HS-27A (cell line): ENCODE measurements around the gene EFHD2.
"Not testable (repeated sequence)": the region's sequence is repeated elsewhere in the genome, so short reads cannot be mapped to it uniquely, and the experiment has no call there.

Source experiments
- DNase-seq: peaks from one replicate; pipeline ENCODE4 v3.0.0-alpha.2; 2012; ENCODE audit warnings: low read depth, missing footprints

The EFHD2 gene

DNA sequence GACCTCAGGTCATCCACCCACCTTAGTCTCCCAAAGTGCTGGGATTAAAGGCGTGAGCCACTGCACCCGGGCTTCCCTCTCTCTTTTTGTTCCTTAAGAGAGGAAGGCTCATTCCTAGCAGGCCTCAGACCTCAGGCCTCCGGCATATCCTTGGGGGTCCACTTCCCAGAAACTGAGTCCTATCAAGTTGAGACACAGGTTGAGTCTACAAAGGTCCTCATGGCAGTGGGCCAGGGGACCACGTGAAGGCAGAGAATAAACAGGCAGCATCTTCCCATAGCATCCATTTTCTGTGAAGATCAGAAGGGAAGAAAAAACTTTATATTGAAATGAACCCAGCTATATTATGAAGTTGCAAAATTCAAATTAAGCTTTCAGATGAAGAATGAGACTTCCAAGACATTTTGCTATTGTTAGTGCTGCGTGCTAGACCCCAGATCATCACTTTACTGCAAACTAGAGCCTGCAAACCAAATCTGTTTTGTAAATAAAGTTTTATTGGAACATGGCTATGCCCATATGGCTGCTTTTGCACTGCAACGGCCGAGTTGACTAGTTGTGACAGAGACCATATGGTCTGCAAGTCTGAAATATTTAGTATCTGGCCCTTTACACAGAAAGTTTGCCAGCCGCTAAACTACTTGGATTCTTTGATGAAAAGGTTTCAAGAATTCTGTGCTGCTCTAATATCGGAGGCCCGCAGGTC lies 43.3 kb downstream of the EFHD2 start:
- DNase-seq, result no peak

DNA sequence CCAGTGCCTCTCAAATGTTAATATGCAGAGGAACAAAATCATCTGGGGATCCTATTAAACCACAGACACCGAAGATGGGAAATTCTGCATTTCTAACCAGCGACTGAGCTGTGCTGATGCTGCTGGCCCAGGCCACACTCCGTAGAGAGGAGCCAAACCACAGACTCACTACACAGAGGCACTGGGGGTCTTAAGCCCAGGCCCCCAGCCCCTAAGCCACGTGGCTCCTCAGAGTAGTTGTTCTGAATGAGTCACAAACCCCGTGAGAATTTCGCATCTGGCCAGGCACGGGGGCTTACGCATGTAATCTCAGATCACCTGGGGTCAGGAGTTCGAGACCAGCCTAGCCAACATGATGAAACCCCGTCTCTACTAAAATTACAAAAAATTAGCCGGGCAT lies 44.0 kb downstream of the EFHD2 start:
- no peak for DNase-seq

DNA sequence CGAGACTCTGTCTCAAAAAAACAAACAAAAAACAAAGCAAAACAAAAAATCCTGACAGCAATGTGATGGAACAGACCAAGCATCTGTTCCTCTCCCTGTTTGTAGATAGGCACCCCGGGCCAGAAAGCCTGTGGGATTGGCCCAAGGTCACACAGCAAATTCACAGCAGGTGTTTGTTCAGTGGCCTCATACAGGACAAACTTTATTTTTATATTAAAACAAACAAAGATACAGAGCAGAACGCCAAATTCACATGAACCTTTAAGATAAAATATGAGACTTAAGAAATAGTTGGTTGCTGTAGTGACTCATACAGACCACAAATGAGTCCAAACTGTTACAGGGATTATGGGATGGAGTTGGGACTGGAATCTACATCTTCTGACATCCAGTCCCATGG lies 44.6 kb downstream of the EFHD2 start:
- DNase-seq, result peak; percentile 23

DNA sequence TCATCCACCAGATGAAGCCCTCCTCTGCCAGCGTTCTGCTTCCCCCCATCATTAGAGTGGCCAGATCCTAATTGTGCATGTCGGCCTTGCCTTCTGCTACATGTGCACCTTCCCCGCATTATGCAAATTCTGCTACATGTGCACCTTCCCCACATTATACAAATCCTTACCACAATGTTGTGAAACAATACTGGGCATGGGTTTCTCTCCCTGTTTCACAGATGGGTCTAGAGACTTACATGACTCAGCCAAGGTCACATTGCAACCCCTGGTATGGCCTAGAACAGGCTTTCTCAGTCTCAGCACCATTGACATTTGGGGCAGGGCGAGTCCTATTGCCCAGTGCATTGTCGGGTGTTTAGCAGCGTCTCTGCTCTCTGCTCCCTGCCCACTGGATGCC lies 45.8 kb downstream of the EFHD2 start:
- no peak for DNase-seq

DNA sequence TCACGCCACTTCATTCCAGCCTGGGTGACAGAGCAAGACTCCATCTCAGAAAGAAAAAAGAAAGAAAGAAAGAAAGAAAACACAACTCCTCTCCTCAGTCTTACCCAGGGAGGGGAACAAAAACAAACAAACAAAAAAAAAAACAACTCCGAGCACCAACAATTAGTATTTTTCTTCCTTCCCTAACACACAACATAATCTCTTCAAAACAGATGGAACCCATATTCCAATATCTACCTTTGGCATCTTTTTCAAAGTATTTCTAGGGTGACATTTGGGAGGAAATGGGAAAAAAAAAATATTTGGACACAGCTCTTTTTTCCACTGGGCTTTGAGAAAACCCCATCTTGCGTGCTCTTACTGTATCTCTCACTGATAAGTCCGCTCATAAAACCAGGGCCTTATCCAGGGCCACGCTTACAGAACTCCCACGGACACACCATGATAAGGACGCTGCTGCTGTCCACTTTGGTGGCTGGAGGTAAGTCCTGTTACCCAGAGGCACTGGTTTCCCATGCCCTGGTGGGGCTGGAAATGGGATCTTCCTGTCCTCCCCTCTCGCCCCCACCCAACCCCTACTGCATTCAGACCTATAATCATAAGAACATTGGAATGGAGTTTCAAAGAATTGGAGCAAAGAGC lies 46.7 kb downstream of the EFHD2 start, which contains the start of gene CELA2A:
CELA2A (plus strand) TSS at position 420 of the 642 bp plus-strand sequence; CDS start at position 442, 22 bp downstream.
- DNase-seq, result no peak

DNA sequence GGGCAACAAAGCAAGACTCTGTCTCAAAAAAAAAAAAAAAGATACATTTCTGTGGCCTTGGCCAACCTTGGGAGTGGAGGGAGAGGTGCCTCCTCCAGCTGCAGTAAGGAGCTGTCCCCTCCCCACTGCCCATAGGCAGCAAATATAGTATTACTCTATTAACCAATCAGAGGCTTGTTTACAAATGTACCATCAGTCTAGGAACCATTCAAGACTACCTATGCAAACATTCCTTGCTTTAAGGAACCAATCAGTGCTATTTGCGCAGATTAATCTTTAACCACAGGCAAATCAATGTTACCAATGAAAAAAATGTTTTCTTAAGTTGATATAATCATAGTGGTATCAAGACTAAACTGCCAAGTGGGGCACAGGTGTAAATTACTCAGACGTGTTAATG lies 47.9 kb downstream of the EFHD2 start:
- DNase-seq, result no peak

DNA sequence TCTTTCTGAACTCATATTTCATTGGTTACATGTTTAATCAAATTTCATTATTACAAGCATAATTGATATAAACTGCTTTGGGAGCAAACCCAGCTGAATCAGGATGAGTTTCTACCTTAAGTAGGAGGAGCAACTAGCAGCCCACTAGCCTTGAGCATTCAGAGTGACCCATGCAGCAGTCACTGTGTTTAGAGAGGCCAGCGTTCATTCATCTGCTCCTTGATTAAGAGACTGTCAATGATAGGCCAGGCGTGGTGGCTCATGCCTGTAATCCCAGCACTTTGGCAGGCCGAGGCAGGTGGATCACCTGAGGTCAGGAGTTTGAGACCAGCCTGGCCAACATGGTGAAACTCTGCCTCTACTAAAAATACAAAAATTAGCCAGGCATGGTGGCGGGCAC lies 48.7 kb downstream of the EFHD2 start:
- DNase-seq, result not testable (repeated sequence)

DNA sequence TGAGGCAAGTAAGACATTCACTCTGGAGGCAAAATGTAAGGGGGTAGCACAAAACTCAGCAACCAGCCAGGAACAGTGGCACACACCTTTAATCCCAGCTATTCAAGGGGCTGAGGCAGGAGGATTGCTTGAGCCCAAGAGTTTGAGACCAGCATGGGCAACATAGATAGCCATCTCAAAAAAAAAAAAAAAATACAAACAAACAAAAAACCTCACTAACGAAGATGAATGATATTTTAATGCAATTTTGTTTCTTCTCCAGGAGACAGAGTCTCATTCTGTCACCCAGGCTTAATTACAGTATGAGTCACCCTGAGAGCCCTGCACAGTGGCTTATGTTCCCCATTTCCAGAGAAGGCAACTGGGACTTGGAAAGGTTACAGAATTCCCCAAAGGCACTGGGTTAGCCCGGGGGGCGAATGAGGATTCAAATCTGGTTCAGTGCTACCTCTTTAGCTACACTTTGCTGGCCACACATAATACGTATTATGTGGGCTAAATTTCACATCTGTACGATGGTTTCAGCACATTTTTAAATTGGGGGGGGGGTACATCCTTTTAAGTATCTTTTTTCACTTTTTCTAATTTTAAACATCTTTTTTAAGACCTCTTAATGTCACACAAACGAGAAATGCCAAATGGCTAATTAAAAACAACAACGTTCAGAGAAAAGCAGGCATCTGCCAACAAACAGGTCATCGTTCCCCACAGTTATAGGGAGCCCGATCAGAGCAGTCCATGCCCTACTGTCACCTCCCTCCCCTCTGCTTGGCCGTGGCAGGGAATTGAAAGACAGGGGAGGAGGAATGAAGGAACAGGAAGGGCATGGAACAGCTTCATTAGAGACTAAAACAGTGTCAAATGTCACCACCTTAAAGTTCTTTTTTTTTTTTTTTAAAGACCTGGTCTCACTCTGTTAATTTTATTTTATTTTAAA lies 50.4 kb downstream of the EFHD2 start:
- no peak for DNase-seq

DNA sequence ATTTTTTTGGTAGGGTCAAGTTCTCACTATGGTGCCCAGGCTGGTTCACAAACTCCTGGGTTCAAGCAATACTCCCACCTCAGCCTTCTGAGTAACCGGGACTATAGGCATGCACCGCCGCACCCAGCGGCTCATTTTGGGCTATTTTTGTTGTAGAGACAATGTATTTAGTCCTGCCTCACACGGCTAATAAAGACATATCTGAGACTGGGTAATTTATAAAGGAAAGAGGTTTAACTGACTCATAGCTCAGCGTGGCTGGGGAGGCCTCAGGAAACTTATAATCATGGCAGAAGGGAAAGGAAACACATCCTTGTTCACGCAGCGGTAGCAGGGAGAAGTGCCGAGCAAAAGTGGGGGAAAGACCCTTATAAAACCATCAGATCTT lies 51.0 kb downstream of the EFHD2 start:
- no peak for DNase-seq

DNA sequence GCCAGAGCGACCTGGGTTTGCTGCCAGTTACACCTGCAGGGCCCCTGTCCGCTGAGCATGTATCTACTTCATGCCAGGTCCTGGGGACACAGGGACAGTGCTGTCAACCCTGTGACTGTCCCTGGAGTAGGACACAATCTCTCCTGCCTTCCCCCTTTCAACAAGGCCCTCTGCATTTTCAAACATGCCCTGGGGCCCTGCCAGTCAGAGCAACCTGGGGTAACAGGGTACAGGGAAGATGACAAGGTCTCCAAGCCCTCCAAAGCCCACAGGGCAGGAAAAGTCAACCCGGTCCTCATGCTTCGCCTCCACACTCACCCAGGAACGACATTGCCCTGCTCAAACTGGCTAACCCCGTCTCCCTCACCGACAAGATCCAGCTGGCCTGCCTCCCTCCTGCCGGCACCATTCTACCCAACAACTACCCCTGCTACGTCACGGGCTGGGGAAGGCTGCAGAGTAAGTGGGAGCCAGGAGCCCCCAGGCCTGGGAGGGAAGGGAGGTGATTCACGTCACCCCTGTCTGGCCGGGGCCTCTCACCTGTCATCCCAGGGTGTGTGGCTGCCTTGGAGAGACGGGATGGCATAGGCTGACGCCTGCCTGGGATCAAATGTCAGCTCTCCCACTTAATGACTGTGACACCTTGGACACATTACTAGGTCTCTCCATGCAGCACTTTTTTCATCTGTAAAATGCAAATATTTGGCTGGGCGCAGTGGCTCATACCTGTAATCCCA lies 53.5 kb downstream of the EFHD2 start:
- not testable (repeated sequence) for DNase-seq

DNA sequence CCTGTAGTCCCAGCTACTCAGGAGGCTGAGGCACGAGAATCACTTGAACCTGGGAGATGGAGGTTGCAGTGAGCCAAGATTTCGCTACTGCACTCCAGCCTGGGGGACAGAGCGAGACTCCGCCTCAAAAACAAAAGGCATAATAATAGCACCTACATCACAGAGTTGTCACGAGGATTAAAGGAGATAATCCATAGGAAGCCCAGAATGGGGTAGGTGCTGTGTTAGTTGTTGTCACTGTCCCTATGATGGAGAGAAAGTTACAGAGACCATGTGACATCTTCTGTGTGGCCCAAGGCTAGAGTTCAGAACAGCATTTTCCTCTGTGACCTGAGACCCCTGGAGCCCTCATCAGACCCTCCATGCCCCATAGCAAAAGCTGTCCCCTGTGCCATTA lies 54.2 kb downstream of the EFHD2 start:
- DNase-seq, result not testable (repeated sequence)

DNA sequence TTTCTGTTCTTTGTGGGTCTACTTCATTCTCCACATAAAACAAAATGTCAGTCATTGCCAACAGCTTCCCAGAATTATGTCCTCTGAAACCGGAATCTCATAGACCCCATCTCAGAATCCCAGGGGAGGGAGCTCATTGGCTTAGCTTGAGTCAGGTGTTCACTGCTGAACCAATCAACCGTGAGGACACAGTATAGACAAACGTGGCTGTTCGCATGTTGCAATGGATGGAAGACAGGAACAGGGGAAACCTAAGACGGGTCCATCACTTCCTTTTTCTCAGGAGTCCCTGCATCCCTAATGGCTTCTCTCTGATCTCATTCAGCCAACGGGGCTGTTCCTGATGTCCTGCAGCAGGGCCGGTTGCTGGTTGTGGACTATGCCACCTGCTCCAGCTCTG lies 56.0 kb downstream of the EFHD2 start:
- DNase-seq, result no peak

DNA sequence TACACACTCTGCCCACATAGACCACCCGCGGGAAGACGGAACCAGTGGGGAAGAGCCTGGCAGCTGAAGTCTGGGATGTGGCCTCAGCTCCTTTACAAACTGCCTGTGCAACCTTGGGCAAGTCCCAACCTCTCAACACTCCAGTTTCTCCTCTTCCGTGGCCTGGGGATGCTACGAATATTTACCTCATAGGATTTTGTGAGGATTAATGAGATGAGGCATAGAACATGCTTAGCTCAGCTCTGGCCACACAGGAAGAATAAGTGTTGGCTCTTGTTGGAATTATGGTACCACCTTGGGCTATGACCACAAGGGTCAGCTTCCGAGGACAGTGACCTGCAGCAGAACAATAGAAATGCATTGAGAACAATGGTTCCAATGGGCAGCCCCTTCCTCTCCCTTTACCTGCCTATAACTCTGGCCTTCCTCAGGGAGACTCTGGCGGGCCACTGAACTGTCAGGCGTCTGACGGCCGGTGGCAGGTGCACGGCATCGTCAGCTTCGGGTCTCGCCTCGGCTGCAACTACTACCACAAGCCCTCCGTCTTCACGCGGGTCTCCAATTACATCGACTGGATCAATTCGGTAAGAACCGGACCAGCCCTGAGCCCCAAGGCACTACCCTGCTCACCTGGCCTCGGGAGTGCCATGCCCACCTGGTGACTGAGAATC lies 57.4 kb downstream of the EFHD2 start:
- DNase-seq, result not testable (repeated sequence)

DNA sequence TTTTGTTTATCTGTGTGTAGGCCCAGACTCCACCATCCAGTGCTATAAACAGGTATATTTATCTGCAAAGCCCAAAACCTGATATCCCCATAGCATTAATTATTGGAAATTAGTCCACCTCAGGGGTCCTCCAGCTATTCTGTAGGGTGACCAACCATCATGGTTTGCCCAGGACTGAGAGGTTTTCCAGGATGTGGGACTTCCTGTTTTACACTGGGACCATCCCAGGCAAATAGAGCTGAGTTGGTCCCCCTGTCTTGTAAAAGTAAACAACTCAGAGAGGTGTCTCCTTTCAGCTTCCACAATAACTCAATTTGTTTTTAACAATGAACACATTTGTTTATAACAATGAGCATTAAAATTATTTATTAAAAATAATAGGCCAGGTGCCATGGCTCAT lies 58.5 kb downstream of the EFHD2 start:
- DNase-seq, result no peak

DNA sequence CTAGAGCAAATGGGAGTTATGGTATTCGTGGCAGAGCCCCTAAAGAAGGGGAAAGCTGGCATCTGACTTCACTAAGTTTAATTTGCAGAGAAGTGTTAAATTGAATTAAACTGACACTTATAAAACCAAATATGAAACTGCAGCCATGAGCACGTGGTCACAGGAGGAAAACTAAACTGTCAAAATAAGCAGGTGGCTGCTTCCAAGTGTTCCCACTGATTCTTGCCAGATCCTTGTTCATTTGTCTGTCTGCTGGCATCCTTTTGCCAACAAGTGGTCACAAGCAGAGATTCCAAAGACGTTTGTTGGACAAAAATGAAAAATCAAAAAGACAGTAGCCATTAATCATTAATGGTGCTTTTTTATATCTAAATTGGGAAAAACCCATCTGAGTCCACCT lies 59.7 kb downstream of the EFHD2 start:
- no peak for DNase-seq

DNA sequence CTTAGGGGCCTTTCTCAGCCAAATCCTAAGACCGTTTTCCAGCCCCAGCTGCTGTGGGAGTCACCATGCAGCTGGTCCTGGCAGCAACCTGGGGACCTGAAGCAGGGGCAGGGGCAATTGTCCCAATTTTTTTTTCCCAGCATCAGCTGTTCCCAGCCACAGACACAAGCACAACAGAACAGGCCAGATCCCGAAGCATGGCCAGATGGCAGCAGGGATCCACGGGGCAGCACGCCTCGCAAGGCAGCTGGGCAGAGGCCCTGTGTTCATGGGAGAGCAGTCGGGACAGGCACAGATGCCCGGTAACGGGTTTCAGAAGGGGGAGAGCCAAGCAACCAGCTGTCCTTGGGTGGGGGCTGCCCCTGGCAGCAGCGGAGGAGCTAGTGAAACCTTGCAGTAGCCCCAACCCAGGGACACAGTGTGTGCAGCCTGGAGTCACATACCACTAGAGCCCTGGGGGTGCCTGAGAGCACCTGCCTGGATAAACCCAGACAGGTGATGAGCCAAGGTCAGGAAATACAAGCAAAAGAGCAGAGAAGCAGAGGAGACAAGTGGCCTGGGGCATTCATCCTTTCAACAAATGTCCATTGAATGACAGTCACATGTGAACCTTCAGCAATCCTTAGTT lies 60.2 kb downstream of the EFHD2 start:
- not testable (repeated sequence) for DNase-seq

DNA sequence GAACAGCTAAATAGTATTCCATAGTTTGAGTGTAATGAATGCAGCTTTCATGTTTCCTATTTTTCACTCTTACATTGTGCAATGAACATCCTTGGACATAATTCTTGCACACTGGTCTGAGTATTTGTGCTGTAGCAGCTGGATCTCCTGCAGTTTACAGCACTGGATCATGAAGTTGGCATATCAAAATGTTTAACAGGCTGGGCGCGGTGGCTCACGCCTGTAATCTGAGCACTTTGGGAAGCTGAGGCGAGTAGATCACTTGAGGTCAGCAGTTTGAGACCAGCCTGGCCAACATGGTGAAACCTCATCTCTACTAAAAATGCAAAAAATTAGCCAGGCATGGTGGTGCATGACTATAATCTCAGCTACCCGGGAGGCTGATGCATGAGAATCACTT lies 61.4 kb downstream of the EFHD2 start:
- DNase-seq, result not testable (repeated sequence)

DNA sequence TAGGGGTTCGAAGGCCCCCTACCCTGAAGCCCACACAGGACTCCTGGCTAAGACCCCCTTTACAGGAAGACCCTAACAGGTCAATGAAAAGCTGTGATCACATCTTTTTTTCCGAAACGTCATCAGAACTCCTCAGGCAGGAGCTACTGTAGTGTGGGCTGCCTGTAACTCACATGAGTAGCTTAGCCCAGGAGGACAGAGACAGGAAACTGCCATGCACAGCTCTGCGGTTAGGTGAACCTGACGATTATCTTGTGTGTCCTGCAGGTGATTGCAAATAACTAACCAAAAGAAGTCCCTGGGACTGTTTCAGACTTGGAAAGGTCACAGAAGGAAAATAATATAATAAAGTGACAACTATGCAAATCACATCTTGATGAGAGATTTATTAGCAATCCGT lies 62.0 kb downstream of the EFHD2 start:
- DNase-seq, result not testable (repeated sequence)

DNA sequence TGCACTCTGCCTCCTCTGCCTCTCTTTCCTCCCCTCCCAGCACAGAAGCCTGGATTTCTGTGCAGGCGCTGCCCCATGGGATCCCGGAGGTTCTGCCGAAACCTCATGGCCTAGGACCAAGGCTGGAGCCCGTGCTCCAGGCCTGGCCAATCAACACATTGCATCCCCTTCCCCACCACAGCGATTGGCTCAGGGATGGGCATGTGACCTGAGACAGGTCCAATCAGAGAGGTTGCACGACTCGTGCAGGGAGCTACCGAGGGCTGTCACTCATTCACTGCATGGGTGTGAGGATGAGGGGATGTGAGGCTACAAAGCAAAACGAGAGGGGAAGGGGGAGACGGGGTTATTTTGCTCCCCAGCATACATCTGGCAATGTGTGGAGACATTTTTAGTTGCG lies 62.9 kb downstream of the EFHD2 start:
- no peak for DNase-seq

DNA sequence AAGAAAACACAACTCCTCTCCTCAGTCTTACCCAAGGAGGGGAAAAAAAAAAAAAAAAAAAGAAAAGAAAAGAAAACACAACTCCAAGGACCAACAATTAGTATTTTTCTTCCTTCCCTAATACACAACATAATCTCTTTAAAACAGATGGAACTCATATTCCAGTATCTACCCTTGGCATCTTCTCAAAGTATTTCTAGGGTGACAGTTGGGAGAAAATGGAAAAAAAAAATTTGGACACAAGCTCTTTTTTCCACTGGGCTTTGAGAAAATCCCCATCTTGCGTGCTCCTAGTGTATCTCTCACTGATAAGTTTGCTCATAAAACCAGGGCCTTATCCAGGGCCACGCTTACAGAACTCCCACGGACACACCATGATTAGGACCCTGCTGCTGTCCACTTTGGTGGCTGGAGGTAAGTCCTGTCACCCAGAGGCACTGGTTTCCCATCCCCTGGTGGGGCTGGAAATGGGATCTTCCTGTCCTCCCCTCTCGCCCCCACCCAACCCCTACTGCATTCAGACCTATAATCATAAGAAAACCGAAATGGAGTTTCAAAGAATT lies 66.1 kb downstream of the EFHD2 start, which contains the start of gene CELA2B:
CELA2B (plus strand) TSS at position 353 of the 563 bp plus-strand sequence; CDS start at position 375, 22 bp downstream.
- DNase-seq, result no peak
